ENCODE results near the gene DPP6.

The DPP6 gene

DNA sequence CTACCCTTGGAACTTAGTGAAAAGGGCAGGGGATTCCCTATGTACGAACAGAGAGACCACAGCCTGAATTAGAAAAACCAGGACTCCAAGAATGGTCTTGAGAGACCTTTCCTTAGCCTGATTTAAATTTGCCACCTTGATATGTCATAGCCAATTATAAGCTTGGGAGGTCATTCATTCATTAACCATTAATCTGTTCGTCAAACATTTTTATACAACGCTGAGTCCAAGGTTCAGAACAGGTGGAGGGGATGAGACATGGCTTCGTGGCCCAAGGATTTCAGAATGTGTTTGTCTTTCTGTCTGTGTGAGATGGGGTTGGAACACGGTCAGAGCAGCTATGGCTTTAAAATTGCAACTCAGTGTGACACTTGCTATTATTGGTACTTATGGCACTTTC lies 792.8 kb downstream of the DPP6 start:
- Histone ChIP-seq H3K27me3 (ENCODE audit: control insufficient read depth, insufficient read depth, low read length) (no peaks in the 10 kb centered on the region), H3K4me1 (ENCODE audit: control insufficient read depth, insufficient read depth, low read length) (peaks cover 7% of the 10 kb centered on the region; the same call in 1 of the 2 replicates), H3K9ac (ENCODE audit: low read depth, low read length) (no peak overlapping the region), H3K27ac (ENCODE audit: low read depth, low read length) (no peak overlapping the region), H3K9me3 (ENCODE audit: control insufficient read depth, insufficient read depth, low read length) (no peaks in the 10 kb centered on the region), H3K4me3 (ENCODE audit: low read depth, low read length) (no peak overlapping the region), H3K36me3 (ENCODE audit: control insufficient read depth, insufficient read depth, low read length) (no peaks in the 10 kb centered on the region)

- H3K27me3 ChIP-seq (ENCODE audit: control insufficient read depth, insufficient read depth, low read length): no peaks in the 10 kb centered on the region
- H3K36me3 ChIP-seq (ENCODE audit: control insufficient read depth, insufficient read depth, low read length): no peaks in the 10 kb centered on the region
- H3K4me1 ChIP-seq (ENCODE audit: control insufficient read depth, insufficient read depth, low read length): peaks cover 7% of the 10 kb centered on the region; the same call in 1 of the 2 replicates
- H3K27ac ChIP-seq (ENCODE audit: low read depth, low read length): no peak overlapping the region
- H3K9ac ChIP-seq (ENCODE audit: low read depth, low read length): no peak overlapping the region
- H3K9me3 ChIP-seq (ENCODE audit: control insufficient read depth, insufficient read depth, low read length): no peaks in the 10 kb centered on the region
- H3K4me3 ChIP-seq (ENCODE audit: low read depth, low read length): no peak overlapping the region
These were observed 796.3 kb downstream of the DPP6 start for GRCh38 chr7:154848464-154848863.

GRCh38 chr7:154852205-154852604 lies 800.0 kb downstream of the DPP6 start:
- H3K9me3 ChIP-seq (ENCODE audit: control insufficient read depth, insufficient read depth, low read length): no peaks in the 10 kb centered on the region
- no peaks in the 10 kb centered on the region for H3K36me3 ChIP-seq (ENCODE audit: control insufficient read depth, insufficient read depth, low read length)
- H3K9ac ChIP-seq (ENCODE audit: low read depth, low read length): no peak overlapping the region
- no peak overlapping the region for H3K27ac ChIP-seq (ENCODE audit: low read depth, low read length)
- no peaks in the 10 kb centered on the region for H3K27me3 ChIP-seq (ENCODE audit: control insufficient read depth, insufficient read depth, low read length)
- peaks cover 7% of the 10 kb centered on the region; the same call in 1 of the 2 replicates for H3K4me1 ChIP-seq (ENCODE audit: control insufficient read depth, insufficient read depth, low read length)
- no peak overlapping the region for H3K4me3 ChIP-seq (ENCODE audit: low read depth, low read length)

GRCh38 chr7:154853063-154853726 lies 801.0 kb downstream of the DPP6 start:
- Histone ChIP-seq H3K9me3 (ENCODE audit: control insufficient read depth, insufficient read depth, low read length) (no peaks in the 10 kb centered on the region), H3K27me3 (ENCODE audit: control insufficient read depth, insufficient read depth, low read length) (no peaks in the 10 kb centered on the region), H3K36me3 (ENCODE audit: control insufficient read depth, insufficient read depth, low read length) (no peaks in the 10 kb centered on the region), H3K4me3 (ENCODE audit: low read depth, low read length) (no peak overlapping the region), H3K9ac (ENCODE audit: low read depth, low read length) (no peak overlapping the region), H3K27ac (ENCODE audit: low read depth, low read length) (no peak overlapping the region), H3K4me1 (ENCODE audit: control insufficient read depth, insufficient read depth, low read length) (peaks cover 7% of the 10 kb centered on the region; the same call in 1 of the 2 replicates)

GRCh38 chr7:154853727-154854095 lies 801.5 kb downstream of the DPP6 start:
- H3K27me3 ChIP-seq (ENCODE audit: control insufficient read depth, insufficient read depth, low read length): no peaks in the 10 kb centered on the region
- H3K9ac ChIP-seq (ENCODE audit: low read depth, low read length): no peak overlapping the region
- no peak overlapping the region for H3K4me3 ChIP-seq (ENCODE audit: low read depth, low read length)
- no peaks in the 10 kb centered on the region for H3K9me3 ChIP-seq (ENCODE audit: control insufficient read depth, insufficient read depth, low read length)
- H3K36me3 ChIP-seq (ENCODE audit: control insufficient read depth, insufficient read depth, low read length): no peaks in the 10 kb centered on the region
- 0 out of 2 replicates have a peak, but pooled peaks cover 2% of the 10 kb centered on the region for H3K4me1 ChIP-seq (ENCODE audit: control insufficient read depth, insufficient read depth, low read length)
- no peak overlapping the region for H3K27ac ChIP-seq (ENCODE audit: low read depth, low read length)

DNA sequence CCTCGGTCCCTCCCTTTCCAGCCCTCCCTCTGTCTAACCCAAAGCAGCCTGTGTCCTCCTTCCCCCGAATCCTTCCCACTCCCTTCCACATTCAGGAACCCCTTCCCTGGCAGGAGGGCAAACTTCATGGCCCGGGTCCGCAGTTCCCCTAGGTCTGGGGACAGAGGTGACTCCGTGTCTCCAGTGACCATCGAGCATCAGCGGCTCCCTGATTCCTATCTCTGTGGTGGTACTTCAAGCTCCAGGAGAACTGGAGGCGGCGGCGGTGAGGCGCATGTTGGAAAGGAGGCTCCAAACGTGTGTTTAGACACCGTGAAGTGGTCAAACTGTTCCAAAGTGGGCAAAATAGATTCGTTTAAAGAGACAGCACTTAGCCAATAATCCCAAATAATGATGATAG lies 802.6 kb downstream of the DPP6 start:
- Histone ChIP-seq H3K4me3 (ENCODE audit: low read depth, low read length) (no peak overlapping the region), H3K9me3 (ENCODE audit: control insufficient read depth, insufficient read depth, low read length) (no peaks in the 10 kb centered on the region), H3K27ac (ENCODE audit: low read depth, low read length) (no peak overlapping the region), H3K4me1 (ENCODE audit: control insufficient read depth, insufficient read depth, low read length) (no peaks in the 10 kb centered on the region), H3K36me3 (ENCODE audit: control insufficient read depth, insufficient read depth, low read length) (no peaks in the 10 kb centered on the region), H3K9ac (ENCODE audit: low read depth, low read length) (no peak overlapping the region), H3K27me3 (ENCODE audit: control insufficient read depth, insufficient read depth, low read length) (no peaks in the 10 kb centered on the region)

DNA sequence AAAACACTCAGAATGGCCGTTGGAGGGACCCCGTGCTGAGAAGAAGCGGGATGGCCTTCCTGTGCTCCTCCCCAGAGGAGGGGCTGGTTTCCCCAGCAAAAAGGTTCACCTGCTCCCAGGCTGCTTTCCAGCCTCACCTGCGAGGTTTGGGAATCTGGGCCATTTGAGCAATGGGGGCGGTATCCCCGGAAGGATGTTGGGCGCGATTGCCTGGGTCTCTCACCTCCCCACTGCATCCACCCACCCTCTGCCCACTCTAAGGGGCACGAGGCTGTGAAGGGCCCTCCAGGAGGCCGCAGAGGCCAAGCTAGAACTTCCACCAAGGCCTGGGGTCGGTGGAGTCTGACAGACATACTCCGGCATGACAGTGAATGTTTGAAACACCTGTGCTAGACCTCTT lies 803.2 kb downstream of the DPP6 start:
- no peak overlapping the region for H3K27ac ChIP-seq (ENCODE audit: low read depth, low read length)
- no peaks in the 10 kb centered on the region for H3K36me3 ChIP-seq (ENCODE audit: control insufficient read depth, insufficient read depth, low read length)
- no peaks in the 10 kb centered on the region for H3K4me1 ChIP-seq (ENCODE audit: control insufficient read depth, insufficient read depth, low read length)
- no peaks in the 10 kb centered on the region for H3K9me3 ChIP-seq (ENCODE audit: control insufficient read depth, insufficient read depth, low read length)
- no peak overlapping the region for H3K9ac ChIP-seq (ENCODE audit: low read depth, low read length)
- no peaks in the 10 kb centered on the region for H3K27me3 ChIP-seq (ENCODE audit: control insufficient read depth, insufficient read depth, low read length)
- H3K4me3 ChIP-seq (ENCODE audit: low read depth, low read length): no peak overlapping the region

DNA sequence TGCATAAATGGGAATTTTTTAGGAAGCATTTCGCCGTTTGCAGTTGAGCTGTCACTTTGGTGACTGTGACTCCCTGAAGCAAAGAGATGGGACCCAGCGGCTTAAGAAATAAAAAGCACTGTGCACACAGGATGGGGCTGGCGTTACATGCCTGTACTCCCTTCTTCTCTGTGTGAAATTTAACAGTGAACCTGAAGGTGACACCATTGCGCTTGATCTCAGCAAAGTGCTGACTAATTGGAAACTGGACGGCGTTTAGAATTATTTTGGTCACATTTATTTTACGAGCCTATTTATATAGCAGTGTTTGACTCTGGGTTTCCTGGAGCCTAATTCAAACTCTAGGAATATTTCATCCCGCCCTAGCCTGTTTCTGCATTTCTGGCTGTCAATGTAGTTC lies 804.5 kb downstream of the DPP6 start:
- no peaks in the 10 kb centered on the region for H3K27me3 ChIP-seq (ENCODE audit: control insufficient read depth, insufficient read depth, low read length)
- H3K36me3 ChIP-seq (ENCODE audit: control insufficient read depth, insufficient read depth, low read length): no peaks in the 10 kb centered on the region
- no peaks in the 10 kb centered on the region for H3K9me3 ChIP-seq (ENCODE audit: control insufficient read depth, insufficient read depth, low read length)

DNA sequence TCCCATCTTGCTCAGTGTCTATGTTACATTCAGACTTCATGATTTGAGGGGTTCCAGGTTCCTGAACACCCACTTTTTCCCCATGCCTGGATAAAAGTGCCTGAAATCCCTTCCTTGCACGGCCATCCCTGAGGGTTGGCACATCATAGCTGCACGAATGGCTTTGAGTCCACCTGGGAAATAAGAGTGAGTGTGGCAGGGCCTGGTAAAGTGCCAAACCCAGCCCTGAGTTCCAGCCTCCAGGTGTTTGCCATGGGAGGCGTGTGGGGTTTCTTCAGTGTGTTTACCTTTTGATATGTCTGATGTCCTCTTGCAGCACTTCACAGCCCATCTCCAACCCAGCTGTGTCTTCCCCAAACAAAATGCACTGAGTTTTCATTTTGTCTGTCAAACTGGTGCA lies 805.0 kb downstream of the DPP6 start:
- Histone ChIP-seq H3K4me3 (ENCODE audit: low read depth, low read length) (no peak overlapping the region), H3K36me3 (ENCODE audit: control insufficient read depth, insufficient read depth, low read length) (no peaks in the 10 kb centered on the region), H3K27me3 (ENCODE audit: control insufficient read depth, insufficient read depth, low read length) (no peaks in the 10 kb centered on the region), H3K9ac (ENCODE audit: low read depth, low read length) (no peak overlapping the region), H3K9me3 (ENCODE audit: control insufficient read depth, insufficient read depth, low read length) (no peaks in the 10 kb centered on the region), H3K4me1 (ENCODE audit: control insufficient read depth, insufficient read depth, low read length) (no peaks in the 10 kb centered on the region), H3K27ac (ENCODE audit: low read depth, low read length) (no peak overlapping the region)

More for the DNA sequence above, 804.5 kb downstream of the DPP6 start:
- H3K9ac ChIP-seq (ENCODE audit: low read depth, low read length): no peak overlapping the region
- no peaks in the 10 kb centered on the region for H3K4me1 ChIP-seq (ENCODE audit: control insufficient read depth, insufficient read depth, low read length)
- no peak overlapping the region for H3K27ac ChIP-seq (ENCODE audit: low read depth, low read length)
- no peak overlapping the region for H3K4me3 ChIP-seq (ENCODE audit: low read depth, low read length)

DNA sequence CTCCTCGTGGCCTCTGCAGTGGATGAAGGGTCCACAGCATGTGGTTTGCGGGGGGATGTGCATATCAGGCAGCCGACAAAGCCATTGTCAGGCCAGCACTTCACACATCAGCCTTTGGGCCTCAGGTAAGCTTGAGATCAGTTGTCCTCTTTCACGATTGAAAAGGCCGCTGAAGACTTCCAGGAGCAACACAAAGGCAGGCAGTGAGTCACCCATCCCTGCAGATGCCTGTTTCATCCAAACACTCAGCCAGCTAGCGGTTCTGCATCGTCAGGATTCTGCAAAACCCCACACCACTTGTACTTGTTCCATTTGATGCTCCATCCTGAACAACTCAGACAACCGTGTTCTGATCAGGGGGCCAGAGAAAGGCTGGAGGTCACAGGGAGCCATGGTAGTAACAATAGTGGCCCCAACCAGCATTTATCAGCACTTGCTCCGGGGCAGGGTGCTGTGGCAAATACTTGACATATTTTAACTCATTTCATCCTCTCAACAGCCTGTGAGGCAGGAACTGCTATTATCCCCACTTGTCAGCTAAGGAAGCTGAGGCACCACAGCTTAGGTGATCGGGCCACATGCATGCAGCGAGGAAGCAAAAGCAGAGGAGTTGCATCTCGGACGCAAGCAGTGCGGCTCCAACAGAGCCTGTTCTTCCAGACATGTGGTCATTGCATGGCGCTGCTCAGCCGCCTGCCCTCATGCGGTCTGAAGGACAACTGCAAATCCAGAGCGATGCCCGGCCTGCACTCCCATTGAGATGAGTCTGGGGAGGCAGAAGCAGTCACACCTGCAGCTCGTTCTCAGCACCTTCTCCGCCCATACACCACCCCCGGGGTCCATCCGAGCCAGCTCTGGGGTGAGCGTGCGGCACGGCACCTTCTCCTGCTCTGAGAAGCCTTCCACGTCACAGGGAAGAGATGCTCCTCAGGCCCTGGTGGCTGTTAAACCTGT lies 805.8 kb downstream of the DPP6 start:
- no peak overlapping the region for H3K9ac ChIP-seq (ENCODE audit: low read depth, low read length)
- H3K36me3 ChIP-seq (ENCODE audit: control insufficient read depth, insufficient read depth, low read length): no peaks in the 10 kb centered on the region
- H3K27ac ChIP-seq (ENCODE audit: low read depth, low read length): no peak overlapping the region
- H3K4me3 ChIP-seq (ENCODE audit: low read depth, low read length): no peak overlapping the region
- no peaks in the 10 kb centered on the region for H3K9me3 ChIP-seq (ENCODE audit: control insufficient read depth, insufficient read depth, low read length)
- no peaks in the 10 kb centered on the region for H3K27me3 ChIP-seq (ENCODE audit: control insufficient read depth, insufficient read depth, low read length)
- no peaks in the 10 kb centered on the region for H3K4me1 ChIP-seq (ENCODE audit: control insufficient read depth, insufficient read depth, low read length)
